Panc1 (cell line): ENCODE data around the gene EBF4.
"Not testable (repeated sequence)": the region's sequence is repeated elsewhere in the genome, so short reads cannot be mapped to it uniquely, and the experiment has no call there.

ENCODE experiments used
- CTCF ChIP-seq: fragments of 450-650 bp; IDR thresholded peaks from 2 replicates; pipeline ENCODE4 v1.5.1; 2017; ENCODE audit warnings: mild to moderate bottlenecking
- REST ChIP-seq, 2 experiments: IDR thresholded peaks; 2 replicates each; pipeline ENCODE4 v1.6.1; 2011 to 2012; ENCODE audit warnings: low read depth in 2 of 2, control low read depth in 1 of 2, low read length in 1 of 2, mild to moderate bottlenecking in 1 of 2, moderate library complexity in 1 of 2; ENCODE audit not compliant: insufficient read depth in 1 of 2

DNA sequence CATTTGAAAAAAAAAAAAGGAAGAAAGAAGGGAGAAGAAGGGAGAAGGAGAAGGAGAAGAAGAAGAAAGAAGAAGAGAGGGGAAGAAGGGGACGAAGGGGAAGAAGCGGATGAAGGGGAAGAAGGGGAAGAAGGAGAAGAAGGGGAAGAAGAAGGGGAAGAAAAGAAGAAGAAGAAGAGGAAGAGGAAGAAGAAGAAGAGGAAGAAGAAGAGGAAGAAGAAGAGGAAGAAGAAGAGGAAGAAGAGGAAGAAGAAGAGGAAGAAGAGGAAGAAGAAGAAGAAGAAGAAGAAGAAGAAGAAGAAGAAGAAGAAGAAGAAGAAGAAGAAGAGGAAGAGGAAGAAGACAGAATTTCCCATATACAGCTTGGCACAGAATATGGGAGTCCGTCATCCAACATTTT, 10.5 kb upstream of the EBF4 start:
- not testable (repeated sequence) for TF ChIP-seq CTCF; REST (IDR thresholded peaks at IDR 0.05; ENCODE audit: insufficient read depth in 1 of 2, low read depth in 2 of 2, low read length in 1 of 2)
